ENCODE results near the gene AK3. TPM values are rescaled to one million over a fixed set of nuclear protein-coding genes. Genes with fewer than 3 reads are reported as not detected.
"Not testable (repeated sequence)": the region's sequence is repeated elsewhere in the genome, so short reads cannot be mapped to it uniquely, and the experiment has no call there.

AK3 gene
- total and polyA plus RNA-seq, 3 donors from 2014 or later = 18.3 to 24.1 (median 23.4) TPM

GRCh38 chr9:4755026-4755609, 14.1 kb upstream of the AK3 start:
- no peaks in the 10 kb centered on the region for H3K27me3 ChIP-seq
- TF ChIP-seq POLR2A (IDR thresholded peaks at IDR 0.05) = no peak
- TF ChIP-seq CTCF (IDR thresholded peaks at IDR 0.05) = no peak
- H3K27ac ChIP-seq = no peak overlapping the region
- H3K4me1 ChIP-seq = no peaks in the 10 kb centered on the region
- no peaks in the 10 kb centered on the region for H3K9me3 ChIP-seq
- no peaks in the 10 kb centered on the region for H3K36me3 ChIP-seq (ENCODE audit: low read depth, missing control alignments)
- WGBS, 2 donors = 68 to 69% methylated on average over 5 of the region's 5 CpGs
- no peak overlapping the region for H3K4me3 ChIP-seq
- DNase-seq = no peak
- intact Hi-C loops (cut with DNase I; ENCODE audit: low total_unique reads) = no loop called here

GRCh38 chr9:4754530-4754929, 13.5 kb upstream of the AK3 start:
- H3K27ac ChIP-seq; H3K4me3 ChIP-seq; DNase-seq; H3K27me3 ChIP-seq; H3K9me3 ChIP-seq; H3K4me1 ChIP-seq; H3K36me3 ChIP-seq (ENCODE audit: low read depth, missing control alignments); intact Hi-C loops (cut with DNase I; ENCODE audit: low total_unique reads): not testable (repeated sequence)

GRCh38 chr9:4750023-4750673, 9.1 kb upstream of the AK3 start:
- DNase-seq = no peak

GRCh38 chr9:4748612-4749011, 7.6 kb upstream of the AK3 start:
- no peak overlapping the region for H3K27ac ChIP-seq
- DNase-seq = no peak

More at GRCh38 chr9:4750023-4750673, 9.1 kb upstream of the AK3 start:
- Histone ChIP-seq H3K4me3 (no peak overlapping the region), H3K4me1 (no peaks in the 10 kb centered on the region), H3K9me3 (no peaks in the 10 kb centered on the region), H3K27ac (no peak overlapping the region), H3K36me3 (ENCODE audit: low read depth, missing control alignments) (no peaks in the 10 kb centered on the region), H3K27me3 (no peaks in the 10 kb centered on the region)
- WGBS, 2 donors = 41% methylated on average over 8 of the region's 8 CpGs
- intact Hi-C loops (cut with DNase I; ENCODE audit: low total_unique reads) = no loop called here
- TF ChIP-seq CTCF (IDR thresholded peaks at IDR 0.05) (peak in 2 of 3 experiments; percentile 36 to 53), POLR2A (IDR thresholded peaks at IDR 0.05) (no peak)

More at GRCh38 chr9:4748612-4749011, 7.6 kb upstream of the AK3 start:
- TF ChIP-seq CTCF (IDR thresholded peaks at IDR 0.05) = no peak
- TF ChIP-seq POLR2A (IDR thresholded peaks at IDR 0.05) = no peak
- intact Hi-C loops (cut with DNase I; ENCODE audit: low total_unique reads) = no loop called here
- H3K36me3 ChIP-seq (ENCODE audit: low read depth, missing control alignments) = no peaks in the 10 kb centered on the region
- H3K4me1 ChIP-seq = no peaks in the 10 kb centered on the region
- no peaks in the 10 kb centered on the region for H3K9me3 ChIP-seq
- no peak overlapping the region for H3K4me3 ChIP-seq
- 94 to 97% methylated on average over 5 of the region's 5 CpGs for WGBS, 2 donors
- no peaks in the 10 kb centered on the region for H3K27me3 ChIP-seq
